ENCODE measurements around the gene VCP.

VCP gene

GRCh38 chr9:35115680-35116538, 43.5 kb upstream of the VCP start, which contains the start of gene ATOSB:
Gene ATOSB, minus strand, starts transcription at chr9:35115862. Its CDS starts 7,588 bp downstream, at chr9:35108274.
- Histone ChIP-seq H3K36me3 (ENCODE audit: insufficient read depth, low read length) (no peaks in the 10 kb centered on the region), H3K4me2 (ENCODE audit: low read length) (peak within 1 kb of the TSS; percentile 95), H3F3A (ENCODE audit: insufficient read depth, low read length) (no peaks in the 10 kb centered on the region), H3K9me2 (ENCODE audit: low read depth, low read length) (no peaks in the 10 kb centered on the region), H3K27me3 (ENCODE audit: insufficient read depth, low read length) (no peaks in the 10 kb centered on the region), H3K9me3 (ENCODE audit: low read length) (no peaks in the 10 kb centered on the region), H3K79me2 (ENCODE audit: insufficient read depth, low read length) (no peaks in the 10 kb centered on the region), H2AFZ (ENCODE audit: low read length) (no peak within 1 kb of the TSS), H3K4me3 (ENCODE audit: low read depth, low read length, poor library complexity, severe bottlenecking) (peak within 1 kb of the TSS; percentile 71), H3K4me1 (ENCODE audit: insufficient read depth, low read length, severe bottlenecking) (peaks cover 33% of the 10 kb centered on the region), H4K20me1 (ENCODE audit: insufficient read depth, low read length) (no peaks in the 10 kb centered on the region), H3K9ac (ENCODE audit: low read length) (peak within 1 kb of the TSS; percentile 61), H3K27ac (ENCODE audit: low read depth, low read length, poor library complexity, severe bottlenecking) (peak within 1 kb of the TSS; percentile 68)
- TF ChIP-seq EZH2 (IDR thresholded peaks at IDR 0.05; ENCODE audit: borderline replicate concordance, low read length), result no peak
- TF ChIP-seq, protein P1, sequence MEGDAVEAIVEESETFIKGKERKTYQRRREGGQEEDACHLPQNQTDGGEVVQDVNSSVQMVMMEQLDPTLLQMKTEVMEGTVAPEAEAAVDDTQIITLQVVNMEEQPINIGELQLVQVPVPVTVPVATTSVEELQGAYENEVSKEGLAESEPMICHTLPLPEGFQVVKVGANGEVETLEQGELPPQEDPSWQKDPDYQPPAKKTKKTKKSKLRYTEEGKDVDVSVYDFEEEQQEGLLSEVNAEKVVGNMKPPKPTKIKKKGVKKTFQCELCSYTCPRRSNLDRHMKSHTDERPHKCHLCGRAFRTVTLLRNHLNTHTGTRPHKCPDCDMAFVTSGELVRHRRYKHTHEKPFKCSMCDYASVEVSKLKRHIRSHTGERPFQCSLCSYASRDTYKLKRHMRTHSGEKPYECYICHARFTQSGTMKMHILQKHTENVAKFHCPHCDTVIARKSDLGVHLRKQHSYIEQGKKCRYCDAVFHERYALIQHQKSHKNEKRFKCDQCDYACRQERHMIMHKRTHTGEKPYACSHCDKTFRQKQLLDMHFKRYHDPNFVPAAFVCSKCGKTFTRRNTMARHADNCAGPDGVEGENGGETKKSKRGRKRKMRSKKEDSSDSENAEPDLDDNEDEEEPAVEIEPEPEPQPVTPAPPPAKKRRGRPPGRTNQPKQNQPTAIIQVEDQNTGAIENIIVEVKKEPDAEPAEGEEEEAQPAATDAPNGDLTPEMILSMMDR (IDR thresholded peaks at IDR 0.05; ENCODE audit: low read length), result no peak

- H3K4me1 ChIP-seq (ENCODE audit: insufficient read depth, low read length, severe bottlenecking), result peaks cover 36% of the 10 kb centered on the region
- H3K36me3 ChIP-seq (ENCODE audit: insufficient read depth, low read length), result no peaks in the 10 kb centered on the region
- H3F3A ChIP-seq (ENCODE audit: insufficient read depth, low read length), result no peaks in the 10 kb centered on the region
- no peaks in the 10 kb centered on the region for H3K27me3 ChIP-seq (ENCODE audit: insufficient read depth, low read length)
- no peak overlapping the region for H2AFZ ChIP-seq (ENCODE audit: low read length)
- H3K79me2 ChIP-seq (ENCODE audit: insufficient read depth, low read length), result no peaks in the 10 kb centered on the region
- no peaks in the 10 kb centered on the region for H3K9me2 ChIP-seq (ENCODE audit: low read depth, low read length)
- peak overlapping the region; percentile 71 for H3K4me3 ChIP-seq (ENCODE audit: low read depth, low read length, poor library complexity, severe bottlenecking)
- no peaks in the 10 kb centered on the region for H4K20me1 ChIP-seq (ENCODE audit: insufficient read depth, low read length)
- peak overlapping the region; percentile 61 for H3K9ac ChIP-seq (ENCODE audit: low read length)
- peak overlapping the region; percentile 95 for H3K4me2 ChIP-seq (ENCODE audit: low read length)
- H3K27ac ChIP-seq (ENCODE audit: low read depth, low read length, poor library complexity, severe bottlenecking), result peak overlapping the region; percentile 68
- no peak for TF ChIP-seq EZH2 (IDR thresholded peaks at IDR 0.05; ENCODE audit: borderline replicate concordance, low read length)
- TF ChIP-seq, protein P1 (IDR thresholded peaks at IDR 0.05; ENCODE audit: low read length), result no peak
- H3K9me3 ChIP-seq (ENCODE audit: low read length), result no peaks in the 10 kb centered on the region
These were observed 42.6 kb upstream of the VCP start for GRCh38 chr9:35114840-35115628.

GRCh38 chr9:35114113-35114839, 41.9 kb upstream of the VCP start:
- peak overlapping the region; percentile 71 for H3K4me3 ChIP-seq (ENCODE audit: low read depth, low read length, poor library complexity, severe bottlenecking)
- TF ChIP-seq, protein P1 (IDR thresholded peaks at IDR 0.05; ENCODE audit: low read length), result no peak
- TF ChIP-seq EZH2 (IDR thresholded peaks at IDR 0.05; ENCODE audit: borderline replicate concordance, low read length), result no peak
- no peaks in the 10 kb centered on the region for H3K36me3 ChIP-seq (ENCODE audit: insufficient read depth, low read length)
- no peaks in the 10 kb centered on the region for H3K27me3 ChIP-seq (ENCODE audit: insufficient read depth, low read length)
- peak overlapping the region; percentile 95 for H3K4me2 ChIP-seq (ENCODE audit: low read length)
- H3K27ac ChIP-seq (ENCODE audit: low read depth, low read length, poor library complexity, severe bottlenecking), result peak overlapping the region; percentile 68
- H3K4me1 ChIP-seq (ENCODE audit: insufficient read depth, low read length, severe bottlenecking), result peaks cover 36% of the 10 kb centered on the region
- H3K9me3 ChIP-seq (ENCODE audit: low read length), result no peaks in the 10 kb centered on the region
- no peaks in the 10 kb centered on the region for H3K79me2 ChIP-seq (ENCODE audit: insufficient read depth, low read length)
- no peak overlapping the region for H2AFZ ChIP-seq (ENCODE audit: low read length)
- H3K9me2 ChIP-seq (ENCODE audit: low read depth, low read length), result no peaks in the 10 kb centered on the region
- H3F3A ChIP-seq (ENCODE audit: insufficient read depth, low read length), result no peaks in the 10 kb centered on the region
- H3K9ac ChIP-seq (ENCODE audit: low read length), result peak overlapping the region; percentile 61
- H4K20me1 ChIP-seq (ENCODE audit: insufficient read depth, low read length), result no peaks in the 10 kb centered on the region
